Measurements from ENCODE around the gene COL4A2.

Gene COL4A2

GRCh38 chr13:110407021-110407420 lies 99.9 kb downstream of the COL4A2 start:
- DNase-seq, result no peak

GRCh38 chr13:110407531-110407930 lies 100.4 kb downstream of the COL4A2 start:
- no peak for DNase-seq

DNA sequence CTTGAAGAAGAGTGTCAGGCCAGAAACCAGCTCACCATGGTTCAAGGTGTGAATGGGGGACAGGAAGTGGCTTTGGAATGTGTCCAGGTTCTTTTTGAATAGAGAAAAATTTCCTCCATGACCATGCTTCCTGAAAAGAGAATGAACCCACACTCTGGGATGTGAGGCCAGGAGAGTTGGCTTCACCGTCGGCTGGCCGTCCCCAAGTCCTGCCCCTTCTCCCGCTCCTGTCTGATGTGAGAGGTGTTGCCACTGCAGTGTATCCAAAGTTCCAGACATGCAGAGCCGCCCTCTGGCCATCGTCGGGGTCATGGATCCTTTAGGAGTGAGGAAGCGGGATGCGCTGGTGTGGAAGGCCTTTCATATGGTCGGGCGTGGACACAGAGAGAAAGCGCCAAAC lies 101.2 kb downstream of the COL4A2 start:
- DNase-seq, result no peak

DNA sequence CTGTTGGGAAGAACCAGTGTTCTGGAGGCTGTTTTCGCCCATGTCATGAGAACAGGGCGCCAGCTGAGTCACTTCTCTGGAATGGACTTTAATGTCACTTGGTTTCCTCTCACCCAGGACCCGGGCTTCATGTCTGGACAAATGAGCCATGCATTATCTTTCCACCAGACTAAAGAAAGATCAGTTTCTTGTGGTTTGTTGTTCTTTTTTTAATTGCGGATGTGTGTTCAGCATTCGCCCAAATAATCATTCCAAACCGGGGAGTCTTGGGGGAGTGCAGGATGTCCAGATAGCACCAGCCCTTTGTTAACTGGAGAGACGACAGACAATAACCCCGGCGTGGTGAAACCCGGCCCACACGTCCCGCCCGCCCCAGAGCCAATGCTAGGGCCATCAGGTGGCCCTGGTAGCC lies 102.5 kb downstream of the COL4A2 start:
- no peak for DNase-seq

DNA sequence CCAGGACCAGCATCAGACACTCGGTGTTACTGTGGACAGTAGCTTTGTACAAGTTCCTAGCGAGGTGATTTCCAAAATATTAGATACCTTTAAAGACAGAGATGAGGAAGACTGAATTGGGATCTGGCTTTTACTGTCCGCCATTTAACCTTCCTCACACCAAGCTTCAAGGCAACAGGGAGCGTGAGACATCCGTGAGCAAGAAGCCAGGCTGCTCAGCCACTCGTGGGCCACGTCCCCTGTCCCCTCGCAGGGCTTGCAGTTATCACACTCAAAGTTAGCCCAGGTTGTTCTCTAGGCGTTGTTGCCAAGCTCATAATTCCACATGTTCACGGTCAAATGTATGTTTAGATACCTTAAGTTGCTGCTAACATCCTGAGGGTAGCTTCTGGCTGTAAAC lies 102.9 kb downstream of the COL4A2 start:
- no peak for DNase-seq

DNA sequence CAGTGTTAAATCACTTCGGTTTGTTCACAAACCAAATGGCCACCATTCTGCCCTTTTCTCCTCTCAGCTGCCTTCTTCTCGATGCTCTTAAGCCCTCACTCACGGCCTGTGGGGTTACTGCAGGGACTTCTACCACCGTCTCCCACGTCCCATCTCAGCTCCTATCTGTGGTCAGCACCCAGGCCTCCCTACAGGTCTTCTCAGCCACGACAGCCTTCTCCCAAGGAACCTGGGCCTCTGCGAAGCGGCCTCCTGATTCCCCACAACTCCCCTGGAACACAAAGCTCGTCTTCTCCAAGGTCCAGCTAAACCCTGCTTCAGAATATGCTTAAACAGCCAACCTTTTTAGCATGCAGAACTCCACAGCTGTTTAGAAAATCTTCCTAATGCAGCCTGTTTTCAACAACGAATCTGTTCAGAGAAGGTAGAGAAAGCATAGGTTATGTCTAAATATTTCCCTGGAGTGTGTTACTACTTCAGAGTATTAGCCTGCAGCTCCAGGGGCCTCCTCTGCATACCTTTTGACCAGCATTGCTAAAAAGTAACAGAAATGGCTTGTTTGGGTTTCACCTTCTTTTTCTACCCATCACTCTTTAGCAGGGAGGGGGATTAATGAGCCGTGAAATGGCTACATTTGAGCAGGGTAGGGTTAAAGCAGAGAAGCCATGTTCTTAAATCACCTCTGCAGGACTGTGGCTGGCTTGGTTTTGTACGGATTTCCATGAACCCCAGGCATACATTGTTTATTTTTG lies 104.0 kb downstream of the COL4A2 start:
- DNase-seq, result no peak

- no peak for DNase-seq
Measured at GRCh38 chr13:110411688-110412059, 104.6 kb downstream of the COL4A2 start.

GRCh38 chr13:110412132-110412914 lies 105.2 kb downstream of the COL4A2 start:
- peak; percentile 66 for DNase-seq

- DNase-seq, result no peak
Measured at GRCh38 chr13:110413016-110413675, 106.1 kb downstream of the COL4A2 start.

- no peak for DNase-seq
Measured at GRCh38 chr13:110413676-110414040, 106.6 kb downstream of the COL4A2 start.

GRCh38 chr13:110414283-110414682 lies 107.2 kb downstream of the COL4A2 start:
- no peak for DNase-seq

DNA sequence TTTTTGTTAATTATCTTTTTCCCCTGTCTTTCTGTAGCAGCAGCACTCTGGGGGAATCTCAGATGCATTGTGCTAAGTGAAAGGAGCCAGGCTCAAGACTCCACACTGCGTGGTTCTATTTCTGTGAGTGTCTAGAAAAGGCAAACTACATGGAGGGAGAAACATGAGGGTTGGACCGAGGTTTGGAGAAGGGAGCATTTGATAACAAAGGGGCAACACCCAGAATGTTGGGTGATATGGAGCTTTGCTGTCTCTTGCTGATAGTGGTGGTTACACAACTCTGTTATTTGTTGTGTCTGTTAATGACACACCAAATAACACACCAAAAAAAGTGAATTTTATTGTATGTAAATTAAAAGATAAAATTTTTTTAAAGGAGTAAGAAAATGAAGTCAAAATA lies 107.8 kb downstream of the COL4A2 start:
- no peak for DNase-seq

- DNase-seq, result no peak
Measured at GRCh38 chr13:110415669-110416068, 108.6 kb downstream of the COL4A2 start.

- no peak for DNase-seq
Measured at GRCh38 chr13:110416131-110417025, 109.3 kb downstream of the COL4A2 start.

GRCh38 chr13:110418944-110419343 lies 111.9 kb downstream of the COL4A2 start:
- no peak for DNase-seq

GRCh38 chr13:110419381-110419791 lies 112.3 kb downstream of the COL4A2 start:
- DNase-seq, result no peak

DNA sequence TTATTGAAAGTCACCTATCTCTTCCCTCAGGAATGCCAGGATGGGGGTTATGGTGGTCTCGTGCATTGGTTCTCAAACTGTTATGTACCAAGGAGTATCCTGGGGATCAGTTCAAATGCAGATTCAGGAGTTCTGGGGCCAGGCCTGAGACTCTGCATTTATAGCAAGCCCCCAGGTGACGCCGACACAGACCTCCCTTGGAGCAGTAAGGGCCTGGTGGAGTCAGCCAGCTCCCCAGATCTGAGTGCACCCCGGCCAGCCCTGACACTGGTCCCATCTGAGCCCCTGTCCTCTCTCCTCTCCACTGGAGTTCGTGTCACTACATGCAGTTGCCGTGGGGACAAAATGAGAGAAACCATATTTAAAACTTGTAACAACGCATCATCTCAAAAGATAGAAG lies 112.9 kb downstream of the COL4A2 start:
- no peak for DNase-seq

DNA sequence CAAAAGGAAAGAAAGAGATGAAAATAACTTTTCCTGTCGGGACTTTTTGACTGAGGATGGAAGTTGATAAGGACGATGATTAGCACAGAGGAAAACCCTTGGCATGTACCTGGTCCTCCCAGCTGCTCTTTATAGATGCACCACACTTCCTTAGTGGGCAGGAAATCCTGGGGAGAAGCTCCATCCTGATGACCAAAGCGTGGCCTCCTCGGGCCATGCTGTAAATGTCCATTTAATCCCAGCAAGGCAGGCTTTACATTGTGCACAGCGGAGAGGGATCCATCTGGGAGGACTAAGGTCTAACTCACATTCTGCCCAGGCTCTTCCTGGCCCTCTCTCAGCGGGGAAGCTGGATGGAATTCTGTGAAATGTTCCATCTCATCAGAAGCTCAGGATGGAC lies 113.5 kb downstream of the COL4A2 start:
- DNase-seq, result no peak

DNA sequence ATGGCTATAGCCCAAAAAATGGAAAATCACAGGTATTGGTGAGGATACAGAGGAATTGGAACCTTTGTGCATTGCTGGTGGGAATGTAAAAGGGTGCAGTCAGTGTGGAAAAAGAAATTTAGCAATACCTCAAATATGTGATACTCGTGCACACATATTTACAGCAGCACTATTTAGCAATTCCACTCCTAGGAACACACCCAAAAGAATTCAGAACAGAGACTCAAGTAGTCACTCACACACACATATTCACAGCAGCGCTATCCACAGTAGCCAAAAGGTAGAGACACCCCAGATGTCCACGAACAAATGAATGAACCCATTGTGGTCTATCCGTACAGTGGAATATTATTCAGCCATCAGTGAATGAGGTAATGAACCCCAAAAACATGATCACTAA lies 114.0 kb downstream of the COL4A2 start:
- no peak for DNase-seq

DNA sequence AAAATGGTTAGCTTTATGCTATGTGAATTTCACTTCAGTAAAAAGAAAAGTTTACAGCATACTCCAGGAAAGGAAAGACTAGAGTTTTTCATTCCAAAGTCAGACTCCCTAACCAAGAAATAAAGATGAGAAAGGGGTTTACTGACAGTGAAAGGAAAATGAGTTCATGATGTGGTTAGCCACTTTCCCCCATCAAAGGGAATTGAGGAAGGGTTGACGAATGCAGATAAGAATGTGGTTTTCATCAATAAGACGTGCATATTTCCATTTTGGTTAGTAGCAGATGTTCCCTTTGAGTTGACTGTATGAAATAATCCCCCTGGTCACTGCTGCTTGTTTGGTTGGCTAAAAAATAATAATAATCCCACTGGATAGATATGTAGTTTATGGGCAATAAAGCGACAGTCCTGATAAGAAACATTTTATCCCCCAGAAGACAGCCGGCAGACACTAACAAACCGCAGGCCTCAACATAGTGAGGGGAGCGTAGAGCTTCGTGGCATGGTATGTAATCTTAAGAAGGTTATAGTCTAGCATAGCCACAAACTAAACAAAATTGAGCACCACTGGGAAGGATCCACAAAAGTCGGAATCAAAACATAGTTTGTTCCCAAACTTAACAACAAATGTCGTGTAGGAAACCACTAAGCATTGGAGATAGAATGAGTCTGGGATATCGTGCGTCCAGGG lies 114.8 kb downstream of the COL4A2 start:
- DNase-seq, result no peak

- no peak for DNase-seq
Measured at GRCh38 chr13:110422913-110423688, 116.0 kb downstream of the COL4A2 start.
